ENCODE measurements around the gene GTF3C5.

- TF ChIP-seq, protein P1, sequence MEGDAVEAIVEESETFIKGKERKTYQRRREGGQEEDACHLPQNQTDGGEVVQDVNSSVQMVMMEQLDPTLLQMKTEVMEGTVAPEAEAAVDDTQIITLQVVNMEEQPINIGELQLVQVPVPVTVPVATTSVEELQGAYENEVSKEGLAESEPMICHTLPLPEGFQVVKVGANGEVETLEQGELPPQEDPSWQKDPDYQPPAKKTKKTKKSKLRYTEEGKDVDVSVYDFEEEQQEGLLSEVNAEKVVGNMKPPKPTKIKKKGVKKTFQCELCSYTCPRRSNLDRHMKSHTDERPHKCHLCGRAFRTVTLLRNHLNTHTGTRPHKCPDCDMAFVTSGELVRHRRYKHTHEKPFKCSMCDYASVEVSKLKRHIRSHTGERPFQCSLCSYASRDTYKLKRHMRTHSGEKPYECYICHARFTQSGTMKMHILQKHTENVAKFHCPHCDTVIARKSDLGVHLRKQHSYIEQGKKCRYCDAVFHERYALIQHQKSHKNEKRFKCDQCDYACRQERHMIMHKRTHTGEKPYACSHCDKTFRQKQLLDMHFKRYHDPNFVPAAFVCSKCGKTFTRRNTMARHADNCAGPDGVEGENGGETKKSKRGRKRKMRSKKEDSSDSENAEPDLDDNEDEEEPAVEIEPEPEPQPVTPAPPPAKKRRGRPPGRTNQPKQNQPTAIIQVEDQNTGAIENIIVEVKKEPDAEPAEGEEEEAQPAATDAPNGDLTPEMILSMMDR (IDR thresholded peaks at IDR 0.05), result no peak
- TF ChIP-seq POLR2AphosphoS5 (IDR thresholded peaks at IDR 0.05), result no peak
- TF ChIP-seq POLR2A (IDR thresholded peaks at IDR 0.05), result no peak
- no peak for TF ChIP-seq EP300 (IDR thresholded peaks at IDR 0.05)
Observed at GRCh38 chr9:133014696-133015095, 16.1 kb upstream of the GTF3C5 start.
